HepG2 (cell line): ENCODE results near the gene VAC14. TPM values are rescaled to one million over a fixed set of nuclear protein-coding genes. Genes with fewer than 3 reads are reported as not detected.

Experiments used
- ADNP ChIP-seq: sonication (generic); formaldehyde crosslinking; IDR thresholded peaks from 2 replicates; pipeline ENCODE4 v1.4.0; 2020; ENCODE audit warnings: missing genetic modification reagents
- PITX1 ChIP-seq: sonication (generic); formaldehyde crosslinking; IDR thresholded peaks from 2 replicates; pipeline ENCODE4 v1.5.1; 2020; ENCODE audit warnings: mild to moderate bottlenecking, missing genetic modification reagents
- PRDM10 ChIP-seq: sonication (generic); formaldehyde crosslinking; IDR thresholded peaks from 2 replicates; pipeline ENCODE4 v1.4.0; 2020; ENCODE audit warnings: low read depth, missing genetic modification reagents
- RFX1 ChIP-seq: fragments of 450-650 bp; IDR thresholded peaks from 2 replicates; pipeline ENCODE4 v1.6.1; 2017
- RFXAP ChIP-seq: sonication (generic); formaldehyde crosslinking; IDR thresholded peaks from 2 replicates; pipeline ENCODE4 v1.4.0; 2020; ENCODE audit warnings: missing genetic modification reagents, borderline replicate concordance
- RXRB ChIP-seq: IDR thresholded peaks from 2 replicates; pipeline ENCODE4 v1.6.1; 2016; ENCODE audit warnings: borderline replicate concordance, missing genetic modification reagents, missing compliant biosample characterization
- SRF ChIP-seq: IDR thresholded peaks from 2 replicates; pipeline ENCODE4 v1.6.1; 2011; ENCODE audit warnings: mild to moderate bottlenecking, low read depth, low read length, moderate library complexity
- U2AF1 ChIP-seq: fragments of 200-400 bp; formaldehyde crosslinking; optimal IDR thresholded peaks from 2 replicates; pipeline ENCODE3; 2017; ENCODE audit warnings: mild to moderate bottlenecking, low read depth, low read length
- WIZ ChIP-seq: sonication (generic); formaldehyde crosslinking; IDR thresholded peaks from 2 replicates; pipeline ENCODE4 v1.5.1; 2020; ENCODE audit warnings: mild to moderate bottlenecking, missing genetic modification reagents
- ZBTB26 ChIP-seq: IDR thresholded peaks from 2 replicates; pipeline ENCODE4 v1.6.1; 2016; ENCODE audit warnings: missing compliant biosample characterization, missing genetic modification reagents, borderline replicate concordance
- ZFP1 ChIP-seq: IDR thresholded peaks from 2 replicates; pipeline ENCODE4 v1.6.1; 2016
- ZKSCAN5 ChIP-seq: sonication (generic); formaldehyde crosslinking; IDR thresholded peaks from 2 replicates; pipeline ENCODE4 v1.5.1; 2020; ENCODE audit warnings: mild to moderate bottlenecking, missing genetic modification reagents
- ZNF121 ChIP-seq: sonication (generic); formaldehyde crosslinking; IDR thresholded peaks from 2 replicates; pipeline ENCODE4 v1.5.0; 2020; ENCODE audit warnings: mild to moderate bottlenecking, missing genetic modification reagents
- ZNF263 ChIP-seq: sonication (generic); formaldehyde crosslinking; IDR thresholded peaks from 2 replicates; pipeline ENCODE4 v1.4.0; 2020; ENCODE audit warnings: missing genetic modification reagents
- ZNF350 ChIP-seq: sonication (generic); formaldehyde crosslinking; IDR thresholded peaks from 2 replicates; pipeline ENCODE4 v1.4.0; 2020; ENCODE audit warnings: mild to moderate bottlenecking, low read depth, missing genetic modification reagents, borderline replicate concordance
- ZNF687 ChIP-seq: sonication (generic); formaldehyde crosslinking; IDR thresholded peaks from 2 replicates; pipeline ENCODE4 v1.5.1; 2020; ENCODE audit warnings: mild to moderate bottlenecking, missing genetic modification reagents, moderate library complexity
- ZNF816 ChIP-seq: sonication (generic); formaldehyde crosslinking; IDR thresholded peaks from 2 replicates; pipeline ENCODE4 v1.8.0; 2022; ENCODE audit warnings: missing genetic modification reagents, mild to moderate bottlenecking, borderline replicate concordance
- ZNF839 ChIP-seq: sonication (generic); formaldehyde crosslinking; IDR thresholded peaks from 2 replicates; pipeline ENCODE4 v1.4.0; 2020; ENCODE audit warnings: missing genetic modification reagents, mild to moderate bottlenecking, borderline replicate concordance
- polyA plus RNA-seq, 8 experiments: library from polyadenylated mRNA; depleted of rRNA in 3 of 8; stranded (reverse) in 7 of 8; unstranded in 1 of 8; fragments of >200 nt; fragmentation: Illumina TruSeq in 4 of 8; extraction: Trizol in 4 of 8; gene quantifications; 2 replicates each; pipeline versions ENCODE4 v1.2.1 to v1.2.3, GENCODE V29; 2011 to 2016; ENCODE audit warnings: low read depth in 4 of 8, missing spikeins in 1 of 8, mixed read lengths in 1 of 8; ENCODE audit not compliant: insufficient read depth in 1 of 8
- total RNA-seq, 5 experiments: library from RNA; depleted of rRNA; stranded (reverse); fragments of >200 nt; fragmentation: Illumina TruSeq; extraction: Trizol; gene quantifications; 2 replicates each; pipeline ENCODE4 v1.2.3, GENCODE V29; 2016; ENCODE audit warnings: low read depth in 1 of 5
- TF ChIP-seq, protein P1 (sequence below): sonication (generic); formaldehyde crosslinking; IDR thresholded peaks from 2 replicates; pipeline ENCODE4 v1.4.0; 2020; ENCODE audit warnings: missing genetic modification reagents

Gene VAC14
- total and polyA plus RNA-seq, 2 of the 13 experiments (the other 11 are each of a cell fraction or from before 2014, with no cell fraction given) = 23.5 to 24.6 TPM

GRCh38 chr16:70746708-70747424, 54.1 kb downstream of the VAC14 start (continued):
- TF ChIP-seq ZNF839 (CRISPR knock-in tag) = no peak
- TF ChIP-seq WIZ = peak; percentile 76; the same call in 1 of the 2 replicates
- no peak; the same call in 1 of the 2 replicates for TF ChIP-seq ZNF687
- TF ChIP-seq, protein P1, sequence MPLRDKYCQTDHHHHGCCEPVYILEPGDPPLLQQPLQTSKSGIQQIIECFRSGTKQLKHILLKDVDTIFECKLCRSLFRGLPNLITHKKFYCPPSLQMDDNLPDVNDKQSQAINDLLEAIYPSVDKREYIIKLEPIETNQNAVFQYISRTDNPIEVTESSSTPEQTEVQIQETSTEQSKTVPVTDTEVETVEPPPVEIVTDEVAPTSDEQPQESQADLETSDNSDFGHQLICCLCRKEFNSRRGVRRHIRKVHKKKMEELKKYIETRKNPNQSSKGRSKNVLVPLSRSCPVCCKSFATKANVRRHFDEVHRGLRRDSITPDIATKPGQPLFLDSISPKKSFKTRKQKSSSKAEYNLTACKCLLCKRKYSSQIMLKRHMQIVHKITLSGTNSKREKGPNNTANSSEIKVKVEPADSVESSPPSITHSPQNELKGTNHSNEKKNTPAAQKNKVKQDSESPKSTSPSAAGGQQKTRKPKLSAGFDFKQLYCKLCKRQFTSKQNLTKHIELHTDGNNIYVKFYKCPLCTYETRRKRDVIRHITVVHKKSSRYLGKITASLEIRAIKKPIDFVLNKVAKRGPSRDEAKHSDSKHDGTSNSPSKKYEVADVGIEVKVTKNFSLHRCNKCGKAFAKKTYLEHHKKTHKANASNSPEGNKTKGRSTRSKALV (CRISPR knock-in tag) = peak; percentile 83; the same call in 1 of the 2 replicates
- TF ChIP-seq RXRB (CRISPR knock-in tag) = peak; percentile 87
- peak; percentile 92 for TF ChIP-seq ZNF350 (CRISPR knock-in tag)
- peak; percentile 95 for TF ChIP-seq ZFP1 (CRISPR knock-in tag)
- peak; percentile 74 for TF ChIP-seq ZNF263 (CRISPR knock-in tag)
- TF ChIP-seq ZKSCAN5 = peak; percentile 20; the same call in 1 of the 2 replicates
- TF ChIP-seq ZBTB26 (CRISPR knock-in tag) = no peak
- peak; percentile 89; the same call in 1 of the 2 replicates for TF ChIP-seq PRDM10 (CRISPR knock-in tag)
- TF ChIP-seq PITX1 = peak; percentile 77
- TF ChIP-seq ZNF816 = no peak
- TF ChIP-seq RFX1 = 0 out of 2 replicates have a peak, but pooled peaks have one; percentile 8
- peak; percentile 37 for TF ChIP-seq U2AF1
- TF ChIP-seq SRF = no peak
- TF ChIP-seq ZNF121 (CRISPR knock-in tag) = peak; percentile 69; the same call in 1 of the 2 replicates
- no peak for TF ChIP-seq ADNP
- TF ChIP-seq RFXAP (CRISPR knock-in tag) = peak; percentile 87; the same call in 1 of the 2 replicates
